Osteoblast (primary cell): ENCODE data around the gene TFDP1. TPM values are rescaled to one million over a fixed set of nuclear protein-coding genes. Genes with fewer than 3 reads are reported as not detected.
A peak's percentile ranks its signal among the peaks of the same experiment; 100 is the strongest.

Source experiments
- DNase-seq: peaks from one replicate; pipeline ENCODE4 v3.0.0; 2011; ENCODE audit warnings: low spot score, mixed read lengths; ENCODE audit not compliant: insufficient read length; ENCODE audit errors: missing footprints
- H2AFZ ChIP-seq: 2 replicates; pipeline ENCODE4 v1.6.0; 2011; ENCODE audit warnings: mild to moderate bottlenecking, low read length
- H3K27ac ChIP-seq: 2 replicates; pipeline ENCODE4 v1.5.1; 2011; ENCODE audit warnings: mild to moderate bottlenecking, low read depth, low read length, moderate library complexity
- H3K27me3 ChIP-seq: 2 replicates; pipeline ENCODE4 v1.6.0; 2012; ENCODE audit warnings: mild to moderate bottlenecking, control low read depth, inconsistent platforms, low read length, moderate library complexity; ENCODE audit not compliant: insufficient read depth
- H3K36me3 ChIP-seq: 2 replicates; pipeline ENCODE4 v1.5.1; 2011; ENCODE audit warnings: mild to moderate bottlenecking, low read length, control low read depth, moderate library complexity; ENCODE audit not compliant: insufficient read depth
- H3K4me1 ChIP-seq: 2 replicates; pipeline ENCODE4 v1.5.1; 2011; ENCODE audit warnings: mild to moderate bottlenecking, low read length, control low read depth, moderate library complexity; ENCODE audit not compliant: insufficient read depth
- H3K4me2 ChIP-seq: 2 replicates; pipeline ENCODE4 v1.6.0; 2011; ENCODE audit warnings: mild to moderate bottlenecking, low read length; ENCODE audit not compliant: insufficient read depth
- H3K4me3 ChIP-seq: fragments of 200-600 bp; sonication (generic); 3 replicates; pipeline ENCODE4 v1.5.1; 2012; ENCODE audit warnings: mild to moderate bottlenecking, low read length, inconsistent platforms; ENCODE audit not compliant: insufficient read depth
- H3K79me2 ChIP-seq: 2 replicates; pipeline ENCODE4 v1.6.0; 2012; ENCODE audit warnings: mild to moderate bottlenecking, low read length, control low read depth, inconsistent platforms; ENCODE audit not compliant: insufficient read depth
- H3K9me3 ChIP-seq: 2 replicates; pipeline ENCODE4 v1.5.1; 2011; ENCODE audit warnings: low read depth, low read length, control low read depth
- H4K20me1 ChIP-seq: 2 replicates; pipeline ENCODE4 v1.6.0; 2012; ENCODE audit warnings: mild to moderate bottlenecking, low read length, control low read depth; ENCODE audit not compliant: insufficient read depth
- CTCF ChIP-seq: IDR thresholded peaks from 2 replicates; pipeline ENCODE4 v1.5.1; 2011; ENCODE audit warnings: mild to moderate bottlenecking, low read depth, low read length, moderate library complexity; ENCODE audit errors: extremely low read depth
- total RNA-seq: library from RNA; depleted of rRNA; stranded (reverse); fragments of >200 nt; gene quantifications from 2 replicates; pipeline ENCODE4 v1.2.3, GENCODE V29; 2012

TFDP1 gene
- total RNA-seq, 1 donor = 56.8 TPM

- peak; percentile 91 for DNase-seq
- peaks cover 77% of the 10 kb centered on the region for H3K79me2 ChIP-seq
- peaks cover 53% of the 10 kb centered on the region for H4K20me1 ChIP-seq
- H3K9me3 ChIP-seq = no peaks in the 10 kb centered on the region
- H3K27ac ChIP-seq = no peak overlapping the region
- no peak overlapping the region for H3K4me3 ChIP-seq
- H3K4me2 ChIP-seq = peak overlapping the region; percentile 20
- H3K4me1 ChIP-seq = peaks cover 9% of the 10 kb centered on the region
- H3K36me3 ChIP-seq = peaks cover 36% of the 10 kb centered on the region
- H2AFZ ChIP-seq = no peak overlapping the region
- TF ChIP-seq CTCF = no peak
- no peaks in the 10 kb centered on the region for H3K27me3 ChIP-seq
Measured at GRCh38 chr13:113545455-113545930, 39.1 kb upstream of the TFDP1 start.

GRCh38 chr13:113545931-113546516 is 38.5 kb upstream of the TFDP1 start:
- Histone ChIP-seq H3K36me3 (peaks cover 36% of the 10 kb centered on the region), H2AFZ (no peak overlapping the region), H3K4me1 (peaks cover 9% of the 10 kb centered on the region), H3K9me3 (no peaks in the 10 kb centered on the region), H3K27ac (no peak overlapping the region), H3K27me3 (no peaks in the 10 kb centered on the region), H3K79me2 (peaks cover 72% of the 10 kb centered on the region), H3K4me2 (no peak overlapping the region), H3K4me3 (no peak overlapping the region), H4K20me1 (peaks cover 55% of the 10 kb centered on the region)
- DNase-seq = peak; percentile 69
- no peak for TF ChIP-seq CTCF

GRCh38 chr13:113546571-113547237 is 37.8 kb upstream of the TFDP1 start:
- H3K27me3 ChIP-seq = no peaks in the 10 kb centered on the region
- peaks cover 41% of the 10 kb centered on the region for H3K36me3 ChIP-seq
- H2AFZ ChIP-seq = no peak overlapping the region
- no peaks in the 10 kb centered on the region for H3K9me3 ChIP-seq
- TF ChIP-seq CTCF = no peak
- peaks cover 9% of the 10 kb centered on the region for H3K4me1 ChIP-seq
- no peak overlapping the region for H3K4me2 ChIP-seq
- no peak overlapping the region for H3K4me3 ChIP-seq
- peaks cover 55% of the 10 kb centered on the region for H4K20me1 ChIP-seq
- peak; percentile 72 for DNase-seq
- no peak overlapping the region for H3K27ac ChIP-seq
- H3K79me2 ChIP-seq = peaks cover 68% of the 10 kb centered on the region

DNA sequence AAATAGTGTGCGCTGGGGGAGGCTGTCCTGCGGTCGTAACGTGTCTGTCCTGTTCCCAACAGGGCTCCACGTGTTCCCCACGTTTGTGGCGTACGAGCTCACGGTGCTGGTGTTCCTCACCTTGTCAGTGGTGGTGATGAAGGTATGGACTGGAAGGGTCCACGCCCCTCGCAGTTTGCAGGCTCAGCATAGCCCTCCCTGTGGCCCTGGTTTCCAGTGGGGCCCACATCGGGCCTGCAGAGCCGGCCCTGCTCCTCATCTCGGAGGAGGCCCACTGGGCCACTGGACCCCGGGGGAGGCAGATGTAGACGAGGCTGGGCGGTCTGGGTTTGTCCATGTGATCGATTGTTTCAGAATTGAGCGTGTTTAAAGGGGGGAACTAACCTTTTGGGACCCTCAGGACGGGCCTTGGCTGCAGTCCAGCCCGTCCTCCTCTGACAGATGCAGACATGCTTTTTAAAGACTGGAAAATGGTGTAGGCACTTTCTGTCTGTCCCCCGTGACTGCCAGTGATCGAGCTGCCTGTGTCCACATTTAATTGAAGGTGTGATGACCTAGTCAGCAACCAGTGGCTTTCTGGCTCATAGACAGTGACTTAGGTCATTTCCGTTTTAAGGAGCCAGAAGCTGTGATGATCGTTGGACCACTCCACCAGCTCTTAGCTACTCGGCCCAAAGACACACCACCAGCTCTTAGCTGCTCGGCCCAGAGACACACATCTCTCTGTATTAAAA is 37.1 kb upstream of the TFDP1 start:
- H3K79me2 ChIP-seq = peaks cover 65% of the 10 kb centered on the region

More for the DNA sequence above, 37.1 kb upstream of the TFDP1 start:
- H4K20me1 ChIP-seq = peaks cover 53% of the 10 kb centered on the region
- no peak overlapping the region for H3K4me3 ChIP-seq
- H3K9me3 ChIP-seq = no peaks in the 10 kb centered on the region
- DNase-seq = peak; percentile 68
- peaks cover 45% of the 10 kb centered on the region for H3K36me3 ChIP-seq
- peaks cover 9% of the 10 kb centered on the region for H3K4me1 ChIP-seq
- no peak overlapping the region for H3K27ac ChIP-seq
- H3K27me3 ChIP-seq = no peaks in the 10 kb centered on the region
- no peak overlapping the region for H2AFZ ChIP-seq
- TF ChIP-seq CTCF = no peak
- H3K4me2 ChIP-seq = no peak overlapping the region
